Measurements from ENCODE around the gene TP73. TPM values are rescaled to one million over a fixed set of nuclear protein-coding genes. Genes with fewer than 3 reads are reported as not detected.

TP73 gene
- total and polyA plus RNA-seq, 8 donors = 1.6 to 2.7 (median 2.0) TPM

GRCh38 chr1:3634059-3634800 lies 18.1 kb upstream of the TP73 start:
- DNase-seq = peak in 1 of 4 donors; percentile 49
- intact Hi-C loops (cut with DNase I) = no loop called here
- no peak overlapping the region for H3K27ac ChIP-seq
- H3K4me1 ChIP-seq = peaks cover 0 to 9% of the 10 kb centered on the region in 2 donors
- peaks cover 0 to 100% of the 10 kb centered on the region in 2 donors for H3K36me3 ChIP-seq
- no peak overlapping the region for H3K4me3 ChIP-seq
- H3K27me3 ChIP-seq = no peaks in the 10 kb centered on the region
- no peak for TF ChIP-seq CTCF (IDR thresholded peaks at IDR 0.05)
- ATAC-seq = no peak
- H3K9me3 ChIP-seq = no peaks in the 10 kb centered on the region

- intact Hi-C loops (cut with DNase I) = no loop called here
- Histone ChIP-seq H3K27me3 (no peaks in the 10 kb centered on the region), H3K27ac (no peak overlapping the region), H3K4me3 (no peak overlapping the region), H3K9me3 (no peaks in the 10 kb centered on the region), H3K4me1 (no peaks in the 10 kb centered on the region), H3K36me3 (peaks cover 0 to 100% of the 10 kb centered on the region in 2 donors)
- DNase-seq (peak in 1 of 4 donors; percentile 30), ATAC-seq (no peak)
- TF ChIP-seq CTCF (IDR thresholded peaks at IDR 0.05) = no peak
Observed at GRCh38 chr1:3636080-3636479, 16.2 kb upstream of the TP73 start.

GRCh38 chr1:3636531-3636930 lies 15.8 kb upstream of the TP73 start:
- DNase-seq (no peak), ATAC-seq (no peak)
- TF ChIP-seq CTCF (IDR thresholded peaks at IDR 0.05) = no peak
- no peak overlapping the region for H3K27ac ChIP-seq
- no peak overlapping the region for H3K4me3 ChIP-seq
- no peaks in the 10 kb centered on the region for H3K27me3 ChIP-seq
- H3K4me1 ChIP-seq = no peaks in the 10 kb centered on the region
- peaks cover 0 to 100% of the 10 kb centered on the region in 2 donors for H3K36me3 ChIP-seq
- H3K9me3 ChIP-seq = no peaks in the 10 kb centered on the region
- intact Hi-C loops (cut with DNase I) = no loop called here

DNA sequence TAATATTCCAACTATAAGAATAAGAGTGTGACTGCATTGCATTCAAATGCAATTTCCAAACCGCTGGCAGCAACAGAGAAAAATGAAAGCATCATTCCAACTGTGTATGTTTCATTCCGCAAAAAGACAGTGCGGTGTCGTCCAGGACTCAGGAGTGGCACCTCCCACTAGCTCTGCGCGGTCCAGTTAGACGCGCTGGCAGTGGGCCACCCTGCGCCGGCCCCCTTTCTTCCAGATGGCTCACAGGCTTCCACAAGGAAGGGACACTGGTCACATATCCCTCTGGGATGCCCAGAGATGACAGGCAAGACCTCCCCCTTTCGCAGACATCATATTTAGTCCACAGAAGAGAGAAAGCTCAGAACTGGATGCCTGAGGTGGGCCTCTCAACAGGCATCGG lies 14.3 kb upstream of the TP73 start:
- H3K9me3 ChIP-seq = no peaks in the 10 kb centered on the region
- H3K4me1 ChIP-seq = no peaks in the 10 kb centered on the region
- intact Hi-C loops (cut with DNase I) = no loop called here
- ATAC-seq (no peak), DNase-seq (no peak)
- no peak for TF ChIP-seq CTCF (IDR thresholded peaks at IDR 0.05)
- H3K27me3 ChIP-seq = no peaks in the 10 kb centered on the region
- H3K27ac ChIP-seq = no peak overlapping the region
- no peak overlapping the region for H3K4me3 ChIP-seq
- H3K36me3 ChIP-seq = peaks cover 0 to 99% of the 10 kb centered on the region in 2 donors

- ATAC-seq (no peak), DNase-seq (no peak)
- intact Hi-C loops (cut with DNase I) = no loop called here
- Histone ChIP-seq H3K9me3 (no peaks in the 10 kb centered on the region), H3K27me3 (no peaks in the 10 kb centered on the region), H3K36me3 (peaks cover 0 to 97% of the 10 kb centered on the region in 2 donors), H3K4me3 (no peak overlapping the region), H3K27ac (no peak overlapping the region), H3K4me1 (no peaks in the 10 kb centered on the region)
- no peak for TF ChIP-seq CTCF (IDR thresholded peaks at IDR 0.05)
Observed at GRCh38 chr1:3638676-3639075, 13.6 kb upstream of the TP73 start.
